ENCODE results near the gene FARS2.

GRCh38 chr6:5605937-5606336 is 344.6 kb downstream of the FARS2 start:
- TF ChIP-seq CTCF (IDR thresholded peaks at IDR 0.05) (no peak), POLR2A (IDR thresholded peaks at IDR 0.05) (no peak)
